Measurements from ENCODE around the gene REN. TPM values are rescaled to one million over a fixed set of nuclear protein-coding genes. Genes with fewer than 3 reads are reported as not detected.

The REN gene
- polyA plus RNA-seq, 1 donor: not detected

GRCh38 chr1:204106825-204107224 lies 59.3 kb downstream of the REN start:
- no peak for DNase-seq

GRCh38 chr1:204105131-204105515 lies 61.0 kb downstream of the REN start:
- DNase-seq: no peak

Other genes starting within 250 kb of the REN start
- gene SOX13, start 93.2 kb downstream of the REN start, polyA plus RNA-seq (ENCODE audit: insufficient read length): 30.2 TPM
- gene ETNK2, start 14.3 kb downstream of the REN start, polyA plus RNA-seq (ENCODE audit: insufficient read length): 3.0 TPM
- gene KISS1, start 30.2 kb upstream of the REN start, polyA plus RNA-seq (ENCODE audit: insufficient read length): 0.28 TPM
- not detected for gene GOLT1A, start 47.7 kb upstream of the REN start, polyA plus RNA-seq (ENCODE audit: insufficient read length)
- gene PLEKHA6, start 193.6 kb upstream of the REN start, polyA plus RNA-seq (ENCODE audit: insufficient read length): 12.7 TPM
- 23.0 TPM for gene PPP1R15B, start 245.5 kb upstream of the REN start, polyA plus RNA-seq (ENCODE audit: insufficient read length)

All from hindlimb muscle (tissue), 1 donor.